ENCODE results near the gene FOXD2. TPM values are rescaled to one million over a fixed set of nuclear protein-coding genes. Genes with fewer than 3 reads are reported as not detected.

FOXD2 gene
- total and polyA plus RNA-seq, 11 donors: 0.01 to 0.14 (median 0.08) TPM; not detected in 4

- no peak for DNase-seq
- WGBS, 4 donors: 88 to 91% (median 89%) methylated on average over 3 of the region's 3 CpGs
- H3K27me3 ChIP-seq: peaks cover 0 to 30% (median 3%) of the 10 kb centered on the region in 9 donors
These were observed 48.0 kb downstream of the FOXD2 start for GRCh38 chr1:47485817-47486216.

GRCh38 chr1:47487332-47487731, 49.5 kb downstream of the FOXD2 start:
- intact Hi-C loops (cut with DNase I): no loop called here
- H3K36me3 ChIP-seq: no peaks in the 10 kb centered on the region
- TF ChIP-seq CTCF (IDR thresholded peaks at IDR 0.05) (no peak), POLR2A (IDR thresholded peaks at IDR 0.05) (no peak)
- H3K27me3 ChIP-seq: peaks cover 0 to 24% (median 3%) of the 10 kb centered on the region in 9 donors
- DNase-seq (no peak), ATAC-seq (no peak)
- H3K27ac ChIP-seq: no peak overlapping the region
- no peaks in the 10 kb centered on the region for H3K9me3 ChIP-seq
- H3K4me3 ChIP-seq: no peak overlapping the region
- peaks cover 0 to 8% (median 0%) of the 10 kb centered on the region in 12 donors for H3K4me1 ChIP-seq
- 96% methylated on average over 3 of the region's 3 CpGs for WGBS, 4 donors

More at GRCh38 chr1:47485817-47486216, 48.0 kb downstream of the FOXD2 start:
- Histone ChIP-seq H3K4me1 (no peaks in the 10 kb centered on the region), H3K27ac (no peak overlapping the region), H3K4me3 (no peak overlapping the region), H3K9me3 (no peaks in the 10 kb centered on the region), H3K36me3 (no peaks in the 10 kb centered on the region)
- no peak for ATAC-seq
- TF ChIP-seq CTCF (IDR thresholded peaks at IDR 0.05): no peak
- TF ChIP-seq POLR2A (IDR thresholded peaks at IDR 0.05): no peak
- intact Hi-C loops (cut with DNase I): no loop called here

- H3K36me3 ChIP-seq: no peaks in the 10 kb centered on the region
- H3K27me3 ChIP-seq: peaks cover 0 to 24% (median 3%) of the 10 kb centered on the region in 9 donors
- DNase-seq (no peak), ATAC-seq (no peak)
- peaks cover 0 to 8% (median 0%) of the 10 kb centered on the region in 12 donors for H3K4me1 ChIP-seq
- no peak overlapping the region for H3K27ac ChIP-seq
- intact Hi-C loops (cut with DNase I): no loop called here
- no peak overlapping the region for H3K4me3 ChIP-seq
- no peak for TF ChIP-seq CTCF (IDR thresholded peaks at IDR 0.05)
- no peak for TF ChIP-seq POLR2A (IDR thresholded peaks at IDR 0.05)
- no peaks in the 10 kb centered on the region for H3K9me3 ChIP-seq
- 73 to 81% (median 80%) methylated on average over 8 of the region's 8 CpGs for WGBS, 4 donors
These were observed 50.1 kb downstream of the FOXD2 start for GRCh38 chr1:47487850-47488450.

Other genes with a start within 250 kb of the FOXD2 start
- gene PDZK1IP1, start 248.0 kb upstream of the FOXD2 start, total RNA-seq: 1 to 10 TPM in 1 of 9 donors, under 1 TPM in 1, not detected in 7; 0.56 to 7.1 TPM
- not detected for gene PDZK1IP1, start 248.0 kb upstream of the FOXD2 start, polyA plus RNA-seq
- gene TAL1, start 205.8 kb upstream of the FOXD2 start, total RNA-seq: 1 to 10 TPM; 1.8 to 3.9 (median 3.4) TPM
- 1 to 10 TPM; 2.7 to 2.9 TPM for gene TAL1, start 205.8 kb upstream of the FOXD2 start, polyA plus RNA-seq
- gene STIL, start 123.9 kb upstream of the FOXD2 start, total RNA-seq: 1 to 10 TPM in 2 of 9 donors, under 1 TPM in 7; 0.30 to 3.1 (median 0.81) TPM
- gene STIL, start 123.9 kb upstream of the FOXD2 start, polyA plus RNA-seq: under 1 TPM; 0.19 to 0.30 TPM
- gene CMPK1, start 104.3 kb upstream of the FOXD2 start, total RNA-seq: 10 to 100 TPM; 42.3 to 88.7 (median 73.0) TPM
- gene CMPK1, start 104.3 kb upstream of the FOXD2 start, polyA plus RNA-seq: 10 to 100 TPM; 37.0 to 68.4 TPM
- gene FOXE3, start 21.8 kb upstream of the FOXD2 start, total RNA-seq: not detected
- not detected for gene FOXE3, start 21.8 kb upstream of the FOXD2 start, polyA plus RNA-seq